ENCODE results near the gene TSKS. TPM values are rescaled to one million over a fixed set of nuclear protein-coding genes. Genes with fewer than 3 reads are reported as not detected.

Gene TSKS, protein sequence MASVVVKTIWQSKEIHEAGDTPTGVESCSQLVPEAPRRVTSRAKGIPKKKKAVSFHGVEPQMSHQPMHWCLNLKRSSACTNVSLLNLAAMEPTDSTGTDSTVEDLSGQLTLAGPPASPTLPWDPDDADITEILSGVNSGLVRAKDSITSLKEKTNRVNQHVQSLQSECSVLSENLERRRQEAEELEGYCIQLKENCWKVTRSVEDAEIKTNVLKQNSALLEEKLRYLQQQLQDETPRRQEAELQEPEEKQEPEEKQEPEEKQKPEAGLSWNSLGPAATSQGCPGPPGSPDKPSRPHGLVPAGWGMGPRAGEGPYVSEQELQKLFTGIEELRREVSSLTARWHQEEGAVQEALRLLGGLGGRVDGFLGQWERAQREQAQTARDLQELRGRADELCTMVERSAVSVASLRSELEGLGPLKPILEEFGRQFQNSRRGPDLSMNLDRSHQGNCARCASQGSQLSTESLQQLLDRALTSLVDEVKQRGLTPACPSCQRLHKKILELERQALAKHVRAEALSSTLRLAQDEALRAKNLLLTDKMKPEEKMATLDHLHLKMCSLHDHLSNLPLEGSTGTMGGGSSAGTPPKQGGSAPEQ
- total RNA-seq (2013; cell fraction: nucleolus; rRNA removed): not detected in 2 replicates
- not detected in 2 replicates for total RNA-seq (2014; rRNA removed)
- total RNA-seq (2014; rRNA removed; fragmentation: Illumina TruSeq; extraction: Trizol): not detected in 2 replicates
- total RNA-seq (2021): not detected in 2 replicates
- not detected for polyA plus RNA-seq (2011; ENCODE audit: low read depth)
- polyA plus RNA-seq (2011; rRNA removed): not detected in 2 replicates
- polyA plus RNA-seq (2011; cell fraction: cytosol; rRNA removed): not detected in 2 replicates
- polyA plus RNA-seq (2011; cell fraction: nucleus; rRNA removed): 0.13 TPM in 1 of 2 replicates, not detected in the other
- polyA plus RNA-seq (2012): not detected in 2 replicates
- polyA plus RNA-seq (2014; fragmentation: Illumina TruSeq; extraction: Trizol): not detected in 2 replicates
- polyA plus RNA-seq (2014; fragmentation: Nextera tagmentation; extraction: Ambion mirVana): not detected
- 0.08 TPM in 1 of 2 replicates, not detected in the other for polyA plus RNA-seq (2014; rRNA removed)
- not detected for polyA plus RNA-seq (2016; fragmentation: Nextera tagmentation; extraction: Ambion mirVana)
- polyA minus RNA-seq (2011; rRNA and poly(A)+ RNA removed): not detected in 2 replicates
- not detected in 2 replicates for polyA minus RNA-seq (2011; cell fraction: cytosol; rRNA and poly(A)+ RNA removed)
- polyA minus RNA-seq (2011; cell fraction: nucleus; rRNA and poly(A)+ RNA removed): not detected in 2 replicates
- percentile 4 among the genes with signal in this experiment for Bru-seq, nascent RNA
- BruChase-seq, experiment 1, labeled RNA remaining after a 6-hour chase: percentile 8 among the genes with signal in this experiment
- not detected for BruChase-seq, experiment 2, labeled RNA remaining after a 2-hour chase
- long read RNA-seq, experiment 1: 0 reads
- long read RNA-seq, experiment 2: 0 reads

- in situ Hi-C loops (cut with MboI): no loop called here
- 61% methylated on average over 6 of the region's 6 CpGs for WGBS (ENCODE audit: insufficient coverage, insufficient replicate concordance, low lambda C conversion rate, missing lambda C conversion rate)
- Histone ChIP-seq H3K9ac (ENCODE audit: control insufficient read depth, insufficient read depth, low read length) (no peak within 1 kb of the TSS), H3K9me3 (replicated peaks; ENCODE audit: control insufficient read depth, insufficient read depth, low read length) (no peaks in the 10 kb centered on the region), H3K79me2 (ENCODE audit: control insufficient read depth, insufficient read depth, low read length) (peaks cover 13% of the 10 kb centered on the region), H3K27me3 (replicated peaks in 1 of 2; ENCODE audit: control insufficient read depth in 2 of 2, insufficient read depth in 2 of 2, low read length in 1 of 2) (no peaks in the 10 kb centered on the region; a peak in 1 of 4 replicates), H2AFZ (ENCODE audit: control insufficient read depth, low read depth, low read length) (no peak within 1 kb of the TSS), H3K4me3 (no peak within 1 kb of the TSS), H3K4me1 (ENCODE audit: control insufficient read depth, insufficient read depth, low read length) (peaks cover 13% of the 10 kb centered on the region; the same call in 1 of the 2 replicates), H3K27ac (ENCODE audit: control insufficient read depth, insufficient read depth) (no peak within 1 kb of the TSS), H3K36me3 (ENCODE audit: control insufficient read depth in 2 of 2, insufficient read depth in 2 of 2, low read length in 1 of 2) (no peaks in the 10 kb centered on the region), H3K4me2 (ENCODE audit: control insufficient read depth, insufficient read depth) (no peak within 1 kb of the TSS), H4K20me1 (ENCODE audit: control insufficient read depth, insufficient read depth) (no peaks in the 10 kb centered on the region)
- DNase-seq (ENCODE audit: low read depth, low spot score) (no peak), ATAC-seq (no peak), FAIRE-seq (no peak)
- POLR2A ChIA-PET: no interaction called here
- SMC1A ChIA-PET (ENCODE audit: uncharacterized antibody, unreplicated experiment): no interaction called here
- CTCF ChIA-PET: no interaction called here
- intact Hi-C loops (cut with micrococcal nuclease; ENCODE audit: unreplicated experiment): no loop called here
- TF ChIP-seq NR2C1 (IDR thresholded peaks at IDR 0.05): no peak
- BruUV-seq (replicated peaks): no TSS peak
- RAD21 ChIA-PET (ENCODE audit: unreplicated experiment): no interaction called here
These were observed at the start of gene TSKS for GRCh38 chr19:49763230-49763629. Gene TSKS (minus strand): TSS chr19:49763306. CDS start chr19:49763247, 59 bp downstream.
